Gastroesophageal sphincter (tissue), 4 donors: ENCODE results near the gene ARF1. TPM values are rescaled to one million over a fixed set of nuclear protein-coding genes. Genes with fewer than 3 reads are reported as not detected.

Source experiments
- ATAC-seq: fragments of 150-250 bp; one replicate; pipeline ENCODE4 v1.9.1; 2016; ENCODE audit warnings: mild to moderate bottlenecking, moderate library complexity
- H3K27ac ChIP-seq, 4 donors: fragments of 200-600 bp; sonication (generic) in 3 of 4; 1 replicate in 3 of 4; 2 replicates in 1 of 4; pipeline ENCODE4 v1.5.1; 2016 to 2019
- H3K27me3 ChIP-seq: fragments of 200-600 bp; sonication (generic); one replicate; pipeline ENCODE4 v1.5.1; 2019
- H3K36me3 ChIP-seq, 2 donors: fragments of 200-600 bp; sonication (generic); one replicate each; pipeline ENCODE4 v1.5.1; 2019; ENCODE audit warnings: control low read depth in 1 of 2
- H3K4me1 ChIP-seq, 3 donors: fragments of 200-600 bp; sonication (generic); 1 replicate in 2 of 3; 2 replicates in 1 of 3; pipeline ENCODE4 v1.5.1; 2016 to 2019; ENCODE audit warnings: control low read depth in 2 of 3
- H3K4me3 ChIP-seq, 2 donors: fragments of 200-600 bp; sonication (generic); one replicate each; pipeline ENCODE4 v1.5.1; 2019; ENCODE audit warnings: mild to moderate bottlenecking in 1 of 2, moderate library complexity in 1 of 2
- H3K9me3 ChIP-seq, 3 donors: fragments of 200-600 bp; sonication (generic); one replicate each; pipeline ENCODE4 v1.5.1; 2017 to 2019; ENCODE audit warnings: control low read depth in 2 of 3
- CTCF ChIP-seq, 4 experiments: fragments of 200-600 bp in 2 of 4; fragments of 450-650 bp in 2 of 4; sonication (generic) in 1 of 4; IDR thresholded peaks; one replicate each; pipeline ENCODE4 v1.5.1; 2017 to 2019; ENCODE audit warnings: antibody characterized with exemption in 4 of 4, mild to moderate bottlenecking in 2 of 4, moderate library complexity in 2 of 4
- EP300 ChIP-seq: sonication (generic); formaldehyde crosslinking; IDR thresholded peaks from one replicate; pipeline ENCODE4 v1.6.1; 2017; ENCODE audit warnings: antibody characterized with exemption, mild to moderate bottlenecking
- POLR2A ChIP-seq, 2 donors: fragments of 450-650 bp; IDR thresholded peaks; one replicate each; pipeline ENCODE4 v1.6.1; 2017; ENCODE audit warnings: antibody characterized with exemption in 2 of 2, mild to moderate bottlenecking in 2 of 2, moderate library complexity in 1 of 2
- POLR2AphosphoS5 ChIP-seq: sonication (generic); formaldehyde crosslinking; IDR thresholded peaks from one replicate; pipeline ENCODE4 v1.6.1; 2017; ENCODE audit warnings: antibody characterized with exemption
- WGBS, 2 donors: methylation state at CpG; one replicate each; pipeline ENCODE4 v1.1.5; 2018; ENCODE audit warnings: low coverage in 1 of 2; 5-methylcytosine and 5-hydroxymethylcytosine counted together
- total RNA-seq, 4 donors: library from RNA; depleted of rRNA; stranded (reverse); fragments of >200 nt; gene quantifications; one replicate each; pipeline ENCODE4 v1.1.0, GENCODE V29; 2016

Gene ARF1
- total RNA-seq, 4 donors from 2014 or later = 256 to 385 (median 303) TPM

GRCh38 chr1:228036701-228037231, 45.7 kb upstream of the ARF1 start:
- no peak for ATAC-seq
- Histone ChIP-seq H3K27me3 (peaks cover 75% of the 10 kb centered on the region), H3K4me3 (no peak overlapping the region), H3K9me3 (peaks cover 0 to 16% (median 0%) of the 10 kb centered on the region in 3 donors), H3K36me3 (no peaks in the 10 kb centered on the region), H3K4me1 (peaks cover 0 to 10% (median 4%) of the 10 kb centered on the region in 3 donors), H3K27ac (no peak overlapping the region)
- TF ChIP-seq EP300 = no peak
- TF ChIP-seq POLR2AphosphoS5 = no peak
- TF ChIP-seq CTCF (IDR thresholded peaks at IDR 0.05) = no peak
- TF ChIP-seq POLR2A (IDR thresholded peaks at IDR 0.05) = no peak
- 75% methylated on average over 4 of the region's 8 CpGs; no CpG with 5 or more reads in 1 of the 2 donors for WGBS, 2 donors

- TF ChIP-seq CTCF (IDR thresholded peaks at IDR 0.05) (no peak), EP300 (no peak), POLR2A (IDR thresholded peaks at IDR 0.05) (no peak), POLR2AphosphoS5 (no peak)
- no CpG with 5 or more reads among the region's 80 CpGs for WGBS, 2 donors
- Histone ChIP-seq H3K9me3 (peaks cover 0 to 14% (median 0%) of the 10 kb centered on the region in 3 donors), H3K4me1 (peaks cover 0 to 10% (median 4%) of the 10 kb centered on the region in 3 donors), H3K36me3 (no peaks in the 10 kb centered on the region), H3K27ac (no peak overlapping the region), H3K4me3 (peak overlapping the region in 1 of 2 donors; percentile 31), H3K27me3 (peaks cover 71% of the 10 kb centered on the region)
- ATAC-seq = no peak
These were observed 44.8 kb upstream of the ARF1 start for GRCh38 chr1:228037401-228038386.

- no peak overlapping the region for H3K4me3 ChIP-seq
- no CpG with 5 or more reads among the region's 11 CpGs for WGBS, 2 donors
- no peak for TF ChIP-seq POLR2AphosphoS5
- no peak for TF ChIP-seq POLR2A (IDR thresholded peaks at IDR 0.05)
- no peak for TF ChIP-seq CTCF (IDR thresholded peaks at IDR 0.05)
- TF ChIP-seq EP300 = no peak
- H3K27ac ChIP-seq = no peak overlapping the region
- peaks cover 0 to 10% (median 4%) of the 10 kb centered on the region in 3 donors for H3K4me1 ChIP-seq
- peaks cover 0 to 6% (median 0%) of the 10 kb centered on the region in 3 donors for H3K9me3 ChIP-seq
- no peak for ATAC-seq
- no peaks in the 10 kb centered on the region for H3K36me3 ChIP-seq
- H3K27me3 ChIP-seq = peaks cover 79% of the 10 kb centered on the region
These were observed 44.0 kb upstream of the ARF1 start for GRCh38 chr1:228038387-228039005.

- H3K4me3 ChIP-seq = no peak overlapping the region
- ATAC-seq = no peak
- TF ChIP-seq EP300 (no peak), POLR2AphosphoS5 (no peak), POLR2A (IDR thresholded peaks at IDR 0.05) (no peak), CTCF (IDR thresholded peaks at IDR 0.05) (no peak)
- H3K27ac ChIP-seq = no peak overlapping the region
- H3K4me1 ChIP-seq = peaks cover 0 to 10% (median 4%) of the 10 kb centered on the region in 3 donors
- H3K9me3 ChIP-seq = no peaks in the 10 kb centered on the region
- peaks cover 76% of the 10 kb centered on the region for H3K27me3 ChIP-seq
- no peaks in the 10 kb centered on the region for H3K36me3 ChIP-seq
- 40 to 63% methylated on average over 1 to 2 of the region's 8 CpGs for WGBS, 2 donors
These were observed 43.3 kb upstream of the ARF1 start for GRCh38 chr1:228039006-228039903.
